Smooth muscle cell of the brain vasculature (primary cell): ENCODE data around the gene LINC01488.

Experiments
- DNase-seq: peaks from one replicate; pipeline ENCODE4 v3.0.0-alpha.2; 2012; ENCODE audit warnings: low read depth, low spot score

Gene LINC01488

GRCh38 chr11:69529001-69529400 lies 47.5 kb downstream of the LINC01488 start:
- DNase-seq: no peak

- DNase-seq: no peak
Observed at GRCh38 chr11:69530278-69531070, 49.0 kb downstream of the LINC01488 start.

GRCh38 chr11:69531071-69531716 lies 49.7 kb downstream of the LINC01488 start:
- DNase-seq: no peak

GRCh38 chr11:69531717-69532088 lies 50.2 kb downstream of the LINC01488 start:
- DNase-seq: no peak

- DNase-seq: no peak
Observed at GRCh38 chr11:69533296-69534165, 52.1 kb downstream of the LINC01488 start.

GRCh38 chr11:69534166-69534530 lies 52.7 kb downstream of the LINC01488 start:
- DNase-seq: no peak

- no peak for DNase-seq
Observed at GRCh38 chr11:69535908-69536307, 54.4 kb downstream of the LINC01488 start.

GRCh38 chr11:69536406-69536805 lies 54.9 kb downstream of the LINC01488 start:
- DNase-seq: no peak

- no peak for DNase-seq
Observed at GRCh38 chr11:69537126-69537525, 55.7 kb downstream of the LINC01488 start.

GRCh38 chr11:69537855-69538640 lies 56.6 kb downstream of the LINC01488 start:
- DNase-seq: no peak

- no peak for DNase-seq
Observed at GRCh38 chr11:69538854-69539253, 57.4 kb downstream of the LINC01488 start.

- no peak for DNase-seq
Observed at GRCh38 chr11:69539416-69540117, 58.1 kb downstream of the LINC01488 start.

GRCh38 chr11:69540118-69541000 lies 58.9 kb downstream of the LINC01488 start:
- DNase-seq: no peak

GRCh38 chr11:69541001-69541285 lies 59.5 kb downstream of the LINC01488 start:
- DNase-seq: no peak

GRCh38 chr11:69541501-69542313 lies 60.2 kb downstream of the LINC01488 start:
- DNase-seq: no peak

- DNase-seq: no peak
Observed at GRCh38 chr11:69542314-69543168, 61.1 kb downstream of the LINC01488 start.
